Measurements from ENCODE around the gene DOP1A.
A peak's percentile ranks its signal among the peaks of the same experiment; 100 is the strongest.

The DOP1A gene

DNA sequence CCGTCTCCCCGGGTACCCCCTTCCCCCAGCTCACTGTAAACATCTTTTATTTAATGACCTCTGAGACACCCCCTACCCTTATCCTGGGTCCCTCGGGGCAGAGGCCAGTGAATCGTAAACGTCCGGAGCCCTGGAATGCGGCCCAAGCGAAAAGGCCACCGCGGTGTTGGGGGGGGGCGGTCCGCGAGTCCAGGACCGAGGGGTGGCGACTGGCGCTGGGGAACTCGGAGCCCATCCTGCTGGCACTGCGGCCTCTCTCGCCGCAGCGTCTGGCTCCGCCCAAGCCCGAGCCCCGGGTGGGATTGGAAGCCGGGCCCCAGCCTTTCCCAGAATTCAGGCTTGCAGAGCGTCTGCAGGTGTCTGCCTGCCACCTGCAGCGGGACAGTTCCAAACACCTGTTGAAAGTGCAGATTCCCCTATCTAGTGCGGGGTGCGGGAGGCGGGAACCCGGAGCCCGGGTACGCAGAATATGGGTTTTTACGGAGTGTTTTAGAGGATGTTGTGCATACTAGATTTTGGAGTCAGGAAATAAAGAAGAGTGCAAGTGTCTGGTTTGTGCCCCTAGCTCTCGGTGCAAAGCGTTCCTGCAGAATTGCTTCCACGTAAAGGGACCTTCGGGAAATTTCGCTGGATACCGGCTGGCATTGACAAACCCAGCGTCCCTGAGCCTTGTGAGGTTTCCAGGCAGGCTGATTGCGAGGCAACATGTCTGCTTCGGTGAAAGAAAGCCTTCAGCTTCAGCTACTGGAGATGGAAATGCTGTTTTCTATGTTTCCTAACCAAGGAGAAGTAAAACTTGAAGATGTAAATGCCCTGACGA is 126.5 kb downstream of the DOP1A start:
- no peak for DNase-seq (ENCODE audit: low read depth)
- TF ChIP-seq, protein P1, sequence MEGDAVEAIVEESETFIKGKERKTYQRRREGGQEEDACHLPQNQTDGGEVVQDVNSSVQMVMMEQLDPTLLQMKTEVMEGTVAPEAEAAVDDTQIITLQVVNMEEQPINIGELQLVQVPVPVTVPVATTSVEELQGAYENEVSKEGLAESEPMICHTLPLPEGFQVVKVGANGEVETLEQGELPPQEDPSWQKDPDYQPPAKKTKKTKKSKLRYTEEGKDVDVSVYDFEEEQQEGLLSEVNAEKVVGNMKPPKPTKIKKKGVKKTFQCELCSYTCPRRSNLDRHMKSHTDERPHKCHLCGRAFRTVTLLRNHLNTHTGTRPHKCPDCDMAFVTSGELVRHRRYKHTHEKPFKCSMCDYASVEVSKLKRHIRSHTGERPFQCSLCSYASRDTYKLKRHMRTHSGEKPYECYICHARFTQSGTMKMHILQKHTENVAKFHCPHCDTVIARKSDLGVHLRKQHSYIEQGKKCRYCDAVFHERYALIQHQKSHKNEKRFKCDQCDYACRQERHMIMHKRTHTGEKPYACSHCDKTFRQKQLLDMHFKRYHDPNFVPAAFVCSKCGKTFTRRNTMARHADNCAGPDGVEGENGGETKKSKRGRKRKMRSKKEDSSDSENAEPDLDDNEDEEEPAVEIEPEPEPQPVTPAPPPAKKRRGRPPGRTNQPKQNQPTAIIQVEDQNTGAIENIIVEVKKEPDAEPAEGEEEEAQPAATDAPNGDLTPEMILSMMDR (conservative IDR thresholded peaks at IDR 0.05; ENCODE audit: low read depth, low read length): no peak
- peak overlapping the region; percentile 90 for H3K4me3 ChIP-seq (ENCODE audit: low read depth, low read length)

DNA sequence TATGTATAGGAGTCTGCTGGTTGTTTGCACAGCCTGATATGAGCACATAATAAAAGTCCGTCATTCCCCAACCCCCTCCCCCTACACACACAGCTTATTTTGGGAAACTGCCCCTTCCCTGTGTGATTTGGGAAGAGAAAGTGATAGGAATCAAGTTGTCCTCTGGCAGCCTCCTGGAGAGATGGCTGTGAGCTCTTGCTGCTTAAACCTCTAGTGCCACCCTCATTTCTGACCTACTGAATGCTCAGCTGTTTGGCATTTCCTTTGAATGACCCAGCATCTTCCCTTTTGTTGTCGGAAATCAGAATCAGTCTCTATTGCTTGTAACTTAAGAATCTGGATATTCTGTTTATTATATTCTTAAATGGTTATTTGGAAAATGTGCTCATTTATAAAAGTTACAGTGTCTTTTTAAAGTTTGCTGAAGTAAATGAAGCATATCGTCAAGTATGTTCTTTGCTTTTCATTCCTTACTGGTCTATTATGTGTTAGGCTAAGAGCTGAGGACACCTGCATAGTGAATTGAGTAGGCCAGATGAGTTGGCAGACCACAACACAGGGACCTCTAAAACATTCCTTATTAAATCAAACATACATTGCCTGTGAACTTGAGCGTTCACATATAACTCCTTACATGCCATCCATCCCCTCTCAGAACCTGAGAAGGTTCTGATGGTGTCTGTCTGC is 131.2 kb downstream of the DOP1A start:
- no peak overlapping the region for H3K4me3 ChIP-seq (ENCODE audit: low read depth, low read length)
- TF ChIP-seq, protein P1 (conservative IDR thresholded peaks at IDR 0.05; ENCODE audit: low read depth, low read length): no peak
- DNase-seq (ENCODE audit: low read depth): peak; percentile 66

DNA sequence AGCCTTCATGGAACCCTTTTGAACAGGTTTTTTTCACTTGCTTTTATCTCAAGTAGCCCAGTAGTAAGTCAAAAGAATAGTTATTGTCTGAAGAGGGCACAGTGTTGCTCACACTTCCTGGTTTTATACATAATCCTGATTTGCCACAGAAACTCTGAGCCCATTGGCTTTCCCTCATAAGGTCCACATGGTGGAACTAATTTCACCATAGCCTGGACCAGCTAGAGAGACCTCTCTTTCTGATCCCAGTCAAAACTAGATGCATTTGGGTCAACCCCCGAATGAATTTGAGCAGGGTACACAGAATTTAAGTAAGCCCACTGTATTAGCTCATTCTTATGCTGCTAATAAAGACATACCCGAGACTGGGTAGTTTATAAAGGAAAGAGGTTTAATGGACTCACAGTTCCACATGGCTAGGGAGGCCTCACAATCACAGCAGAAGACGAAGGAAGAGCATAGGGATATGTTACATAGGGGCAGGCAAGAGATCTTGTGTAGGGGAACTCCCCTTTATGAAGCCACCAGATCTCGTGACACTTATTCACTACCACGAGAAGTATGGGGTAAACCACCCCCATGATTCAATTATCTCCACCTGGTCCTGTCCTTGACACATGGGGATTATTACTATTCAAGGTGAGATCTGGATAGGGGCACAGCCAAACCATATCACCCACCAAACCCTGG is 131.8 kb downstream of the DOP1A start:
- TF ChIP-seq, protein P1 (conservative IDR thresholded peaks at IDR 0.05; ENCODE audit: low read depth, low read length): no peak
- H3K4me3 ChIP-seq (ENCODE audit: low read depth, low read length): no peak overlapping the region
- DNase-seq (ENCODE audit: low read depth): no peak

DNA sequence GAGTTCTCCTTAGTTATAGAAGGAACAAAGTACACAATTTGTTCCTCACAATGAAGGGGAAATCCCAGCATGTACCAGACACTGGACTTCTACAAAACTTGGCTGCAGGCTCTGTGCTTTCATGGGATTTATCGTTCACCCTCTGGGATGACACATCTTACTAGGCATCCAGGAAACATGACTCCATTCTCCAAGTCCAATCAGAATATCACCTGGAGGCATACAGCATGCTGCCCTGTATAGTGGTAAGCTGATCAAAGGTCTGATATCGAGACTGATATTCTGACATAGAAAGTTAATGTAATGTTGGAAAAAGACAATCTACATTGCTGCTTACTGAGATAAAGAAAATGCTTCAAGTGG is 132.4 kb downstream of the DOP1A start:
- TF ChIP-seq, protein P1 (conservative IDR thresholded peaks at IDR 0.05; ENCODE audit: low read depth, low read length): no peak
- DNase-seq (ENCODE audit: low read depth): peak; percentile 84
- H3K4me3 ChIP-seq (ENCODE audit: low read depth, low read length): no peak overlapping the region

DNA sequence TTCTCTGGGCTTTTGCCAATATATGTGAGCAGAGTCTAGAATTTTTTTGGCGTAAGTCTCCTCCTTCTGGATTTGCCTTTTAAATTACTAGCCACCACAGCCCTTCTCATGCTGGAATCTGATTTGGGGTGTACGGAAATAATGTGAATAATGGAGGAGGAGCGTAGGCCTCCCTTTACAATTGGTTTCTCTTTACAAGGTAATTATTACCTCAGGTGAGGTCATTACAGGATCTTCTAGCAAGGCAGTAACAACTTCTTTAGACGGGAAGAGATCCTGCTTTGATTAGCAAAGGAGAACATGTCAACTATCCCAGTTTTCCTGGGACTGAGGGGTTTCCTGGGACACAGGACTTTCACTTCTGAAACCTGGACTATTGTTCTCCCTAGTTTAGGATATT is 134.6 kb downstream of the DOP1A start:
- TF ChIP-seq, protein P1 (conservative IDR thresholded peaks at IDR 0.05; ENCODE audit: low read depth, low read length): no peak
- no peak for DNase-seq (ENCODE audit: low read depth)
- no peak overlapping the region for H3K4me3 ChIP-seq (ENCODE audit: low read depth, low read length)

DNA sequence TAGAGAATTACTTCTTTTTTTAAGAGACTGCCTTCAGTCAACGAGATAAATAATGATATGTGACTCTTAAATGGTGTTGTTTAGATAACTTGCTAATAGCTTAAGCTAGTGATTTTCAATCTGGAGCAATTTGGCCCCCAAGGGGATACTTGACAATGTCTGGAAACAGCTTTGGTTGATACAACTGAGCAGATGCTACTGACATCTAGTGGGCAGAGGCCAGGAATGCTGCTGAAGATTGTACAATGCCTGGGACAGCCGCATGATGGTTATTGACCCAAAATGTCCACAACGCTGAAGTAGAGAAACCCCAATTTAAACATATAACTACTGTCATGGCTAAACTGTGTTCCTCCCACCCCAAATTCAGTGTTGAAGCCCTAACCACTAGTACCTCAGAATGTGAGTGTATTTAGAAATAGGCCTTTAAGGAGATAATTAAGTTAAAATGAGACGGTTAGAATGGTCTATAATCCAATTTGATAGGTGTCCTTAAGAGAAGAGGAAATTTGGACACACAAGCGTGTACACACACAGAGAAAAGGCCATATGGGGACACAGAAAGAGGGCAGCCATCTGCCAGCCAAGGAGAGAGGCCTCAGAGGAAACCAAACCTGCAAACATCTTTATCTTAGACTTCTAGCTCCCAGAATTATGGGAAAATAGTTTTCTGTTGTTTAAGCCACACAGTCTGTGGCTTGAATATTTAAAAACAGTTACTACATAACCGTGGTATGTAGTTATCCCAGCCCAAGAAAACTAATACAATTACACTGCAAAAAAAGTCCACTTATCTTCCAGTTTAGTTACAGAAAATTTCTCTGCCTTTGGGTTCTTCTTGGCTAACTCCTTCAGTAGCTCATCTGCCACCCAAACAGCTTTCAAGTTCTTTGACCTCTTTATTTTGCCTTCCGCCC is 147.9 kb downstream of the DOP1A start:
- H3K4me3 ChIP-seq (ENCODE audit: low read depth, low read length): no peak overlapping the region

More for the DNA sequence above, 147.9 kb downstream of the DOP1A start:
- TF ChIP-seq, protein P1 (conservative IDR thresholded peaks at IDR 0.05; ENCODE audit: low read depth, low read length): peak; percentile 96
- DNase-seq (ENCODE audit: low read depth): peak; percentile 89

All from choroid plexus epithelial cell (primary cell).